Stimulated activated CD8-positive, alpha-beta memory T cell treated with anti-CD3 and anti-CD28 coated beads, Interleukin-4, amount 100 ng/mL, for 4 hours (primary cell): ENCODE measurements around the gene LSAMP.
"Not testable (repeated sequence)": the region's sequence is repeated elsewhere in the genome, so short reads cannot be mapped to it uniquely, and the experiment has no call there.

Source experiments
- DNase-seq, 2 donors: peaks; one replicate each; pipeline ENCODE4 v3.0.0-alpha.2; 2020; ENCODE audit warnings: low read depth in 2 of 2, low spot score in 1 of 2

The LSAMP gene

GRCh38 chr3:116246406-116246980 is 198.8 kb downstream of the LSAMP start:
- no peak for DNase-seq

DNA sequence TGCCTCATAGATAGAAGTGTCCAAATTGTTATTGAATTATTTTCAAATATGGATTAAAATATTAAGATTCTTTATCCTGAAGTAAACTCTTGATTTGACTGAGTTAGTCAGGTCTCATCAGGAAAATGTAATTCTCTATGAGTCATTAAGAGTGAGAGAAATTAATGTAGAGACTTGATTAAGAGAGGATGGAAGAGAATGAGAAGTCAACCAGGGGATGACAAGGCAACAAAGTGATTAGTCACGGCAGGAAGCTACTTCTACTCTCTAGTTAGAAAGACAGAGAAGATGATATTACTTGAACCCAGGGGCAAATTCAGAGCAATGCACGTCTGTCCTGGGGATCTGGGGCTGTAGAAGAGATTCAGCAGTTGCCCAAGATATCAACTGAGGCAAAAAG is 202.5 kb downstream of the LSAMP start:
- no peak for DNase-seq

DNA sequence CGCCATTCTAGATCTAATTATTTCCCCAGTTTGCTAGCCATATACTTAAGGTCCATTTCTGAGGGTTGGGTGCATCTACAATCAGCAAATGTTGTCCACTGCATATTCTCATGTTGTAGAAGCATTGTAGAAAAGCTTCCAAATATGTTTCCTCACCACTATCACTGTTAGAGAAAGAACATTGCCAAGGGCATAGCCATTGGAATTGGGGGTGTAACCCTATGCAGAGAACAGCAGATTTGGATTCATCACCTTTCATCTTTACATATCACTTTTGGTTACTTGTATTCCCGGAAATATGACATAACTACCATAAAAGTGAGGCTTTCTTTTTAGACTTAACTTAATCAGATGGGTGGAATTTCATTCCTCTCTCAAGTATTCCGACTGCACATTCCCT is 203.6 kb downstream of the LSAMP start:
- DNase-seq: no peak

DNA sequence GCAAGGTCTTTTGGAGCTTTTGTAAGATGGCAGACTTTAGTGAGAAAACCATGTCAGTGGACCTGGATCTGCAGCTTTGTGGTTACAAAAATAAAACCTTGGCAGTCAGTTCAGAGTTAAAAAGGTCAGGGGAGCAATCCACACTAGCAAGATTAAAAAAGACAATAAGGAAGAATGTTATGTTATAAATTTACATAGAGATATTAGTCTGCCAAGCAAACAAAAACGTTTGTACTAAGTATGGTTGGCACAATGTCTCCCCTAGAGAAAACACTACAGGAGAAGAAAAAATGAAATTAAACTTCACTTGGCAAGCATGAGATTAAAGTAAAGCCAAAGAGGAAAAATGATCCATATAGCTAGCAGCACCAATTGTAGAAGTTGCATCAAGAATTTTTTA is 205.0 kb downstream of the LSAMP start:
- no peak for DNase-seq

GRCh38 chr3:116238846-116239565 is 206.3 kb downstream of the LSAMP start:
- DNase-seq: no peak

- DNase-seq: no peak
Observed at GRCh38 chr3:116233711-116234357, 211.5 kb downstream of the LSAMP start.

- DNase-seq: no peak
Observed at GRCh38 chr3:116230431-116231020, 214.8 kb downstream of the LSAMP start.

DNA sequence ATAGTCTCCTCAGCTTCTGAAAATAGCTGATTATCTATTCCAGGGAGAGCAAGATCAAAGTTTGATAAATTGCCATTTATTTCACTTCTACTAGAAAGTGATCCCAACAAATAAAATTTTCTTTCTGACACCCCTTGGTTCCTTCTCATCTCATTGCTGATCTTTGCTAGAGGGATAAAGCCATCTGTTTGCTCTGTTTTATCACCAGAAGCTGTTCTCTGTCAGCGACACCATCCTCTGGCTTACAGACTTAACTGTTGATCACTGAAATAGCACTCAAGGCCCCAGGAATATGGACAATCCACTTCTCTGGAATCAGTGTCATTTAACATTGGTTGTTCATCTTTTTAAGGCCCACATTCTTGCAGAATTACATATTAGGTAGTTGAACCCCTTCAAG is 219.0 kb downstream of the LSAMP start:
- DNase-seq: no peak

GRCh38 chr3:116216761-116217160 is 228.5 kb downstream of the LSAMP start:
- DNase-seq: no peak

DNA sequence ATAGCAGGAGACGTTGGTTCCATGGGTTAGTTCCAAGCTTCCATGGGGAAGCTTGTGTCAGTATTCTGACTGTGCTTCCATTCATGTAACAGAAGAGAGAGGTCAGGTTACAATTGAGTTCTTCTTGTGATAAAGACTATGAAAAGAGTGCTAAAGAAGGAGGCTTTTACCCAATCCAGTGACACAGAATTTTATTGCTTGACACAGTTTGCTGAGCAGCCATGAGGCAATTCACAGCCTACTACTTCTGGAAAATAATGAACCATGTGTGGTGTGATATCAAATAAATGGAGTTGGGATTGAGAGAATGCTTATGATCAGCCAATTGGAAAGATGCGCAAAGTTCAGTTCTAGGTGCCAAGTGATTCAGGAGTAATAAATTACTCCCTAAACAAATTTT is 233.4 kb downstream of the LSAMP start:
- no peak for DNase-seq

DNA sequence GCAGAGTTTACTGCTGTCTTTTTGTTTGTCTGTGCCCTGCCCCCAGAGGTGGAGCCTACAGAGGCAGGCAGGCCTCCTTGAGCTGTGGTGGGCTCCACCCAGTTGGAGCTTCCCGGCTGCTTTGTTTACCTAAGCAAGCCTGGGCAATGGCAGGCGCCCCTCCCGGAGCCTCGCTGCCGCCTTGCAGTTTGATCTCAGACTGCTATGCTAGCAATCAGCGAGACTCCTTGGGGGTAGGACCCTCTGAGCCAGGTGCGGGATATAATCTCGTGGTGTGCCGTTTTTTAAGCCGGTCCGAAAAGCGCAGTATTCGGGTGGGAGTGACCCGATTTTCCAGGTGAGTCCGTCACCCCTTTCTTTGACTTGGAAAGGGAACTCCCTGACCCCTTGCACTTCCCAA is 236.5 kb downstream of the LSAMP start:
- not testable (repeated sequence) for DNase-seq

- no peak for DNase-seq
Observed at GRCh38 chr3:116200956-116201690, 244.2 kb downstream of the LSAMP start.

DNA sequence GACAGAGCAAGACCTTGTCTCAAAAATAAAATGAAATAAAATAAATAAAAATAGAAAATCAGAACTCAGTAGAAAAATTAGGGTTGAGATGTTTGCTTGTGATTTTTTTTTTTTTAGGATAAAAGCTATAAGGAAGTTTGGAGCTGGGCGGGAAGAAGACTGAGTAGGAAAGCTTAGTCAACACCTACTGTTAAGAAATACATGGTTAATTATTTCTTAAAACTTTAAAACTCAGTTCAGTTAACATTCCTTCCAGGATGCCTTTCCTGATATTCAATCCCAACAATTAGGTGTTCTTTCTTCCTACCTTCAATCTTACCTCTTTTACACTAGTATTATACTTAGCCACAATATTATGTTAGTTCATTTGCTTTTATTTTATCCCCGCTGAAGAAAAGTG is 246.2 kb downstream of the LSAMP start:
- no peak for DNase-seq

DNA sequence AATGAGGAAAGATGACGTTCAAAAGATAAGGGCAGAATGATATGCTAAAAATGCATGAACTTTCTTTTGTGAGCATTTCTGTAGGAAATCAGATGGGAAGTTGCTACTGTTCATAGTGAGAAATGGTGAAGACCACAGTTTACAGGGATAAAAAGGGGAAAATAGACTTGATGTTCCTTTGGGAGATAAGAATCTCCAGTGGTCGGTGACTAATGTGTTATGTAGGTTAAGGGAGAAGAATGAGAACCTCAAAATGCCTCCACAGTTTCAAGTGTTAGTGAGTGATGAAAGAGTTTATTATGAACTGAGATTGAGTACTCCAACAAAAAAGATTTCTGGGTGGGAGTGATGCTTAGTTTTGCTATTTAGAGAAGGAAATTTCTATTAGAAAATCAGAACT is 247.2 kb downstream of the LSAMP start:
- DNase-seq: no peak

GRCh38 chr3:116192464-116192863 is 252.8 kb downstream of the LSAMP start:
- DNase-seq: no peak

DNA sequence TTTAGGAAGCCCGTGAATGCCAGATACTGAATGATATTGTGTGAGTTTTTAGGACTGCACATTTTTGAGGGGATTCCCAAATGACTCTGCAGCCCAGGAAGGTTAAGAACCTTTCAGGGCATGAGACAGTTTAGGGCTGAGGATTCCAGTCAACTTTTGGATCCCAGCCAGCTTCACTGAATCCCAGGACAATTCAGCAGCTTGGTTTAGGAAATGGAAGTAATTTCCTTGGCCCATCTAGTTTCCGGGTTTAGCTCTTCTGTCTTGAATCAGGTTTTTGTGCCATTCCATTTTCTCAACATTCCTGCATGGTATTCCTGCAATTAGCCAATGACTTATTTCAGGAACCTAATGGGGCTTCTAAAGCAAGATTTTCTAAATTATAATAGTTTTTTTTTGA is 253.9 kb downstream of the LSAMP start:
- DNase-seq: no peak

DNA sequence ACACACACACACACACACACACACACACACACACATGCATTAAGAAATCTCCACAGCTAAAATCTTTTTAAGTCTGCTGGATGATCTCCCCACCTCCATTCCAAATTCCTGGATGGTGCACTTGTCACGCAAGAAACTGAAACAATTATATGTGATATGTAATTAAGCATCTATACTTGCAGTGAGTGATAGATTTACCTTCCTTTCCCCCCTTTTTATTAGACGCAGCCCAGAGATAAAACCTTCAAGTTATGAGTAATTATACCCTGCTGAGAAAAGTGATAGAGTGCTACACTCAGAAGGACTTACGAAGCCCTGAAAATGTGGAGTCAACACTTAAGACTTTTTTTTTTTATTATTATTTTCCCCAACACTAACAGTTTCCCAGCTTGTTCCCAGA is 255.2 kb downstream of the LSAMP start:
- no peak for DNase-seq

DNA sequence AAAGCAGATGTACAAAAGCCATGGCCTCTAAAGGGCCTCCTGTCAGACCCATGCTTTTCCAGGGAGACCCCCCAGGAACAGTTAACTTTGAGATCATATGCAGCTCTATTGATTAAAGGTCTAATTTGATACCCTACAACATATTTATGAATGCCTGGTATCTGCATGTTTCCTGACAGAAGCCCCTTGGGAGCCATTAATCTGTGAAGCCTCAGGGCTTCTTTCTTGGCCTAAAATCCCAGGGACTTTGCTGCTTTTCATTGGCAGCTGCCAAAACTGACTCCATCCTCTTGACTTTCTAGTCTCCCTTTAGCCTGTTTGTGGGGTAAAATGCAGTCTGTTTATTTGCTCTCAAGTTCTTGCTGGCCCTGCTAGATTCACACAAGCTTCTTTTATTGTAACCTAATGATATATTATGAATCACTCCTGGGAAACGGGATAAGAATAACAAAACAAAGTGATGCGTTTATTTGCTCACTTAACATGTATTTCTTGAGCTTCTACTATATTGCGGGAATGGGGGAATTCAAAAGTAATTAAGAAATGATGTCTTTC is 257.0 kb downstream of the LSAMP start:
- DNase-seq: no peak

- DNase-seq: no peak
Observed at GRCh38 chr3:116186049-116186448, 259.2 kb downstream of the LSAMP start.

DNA sequence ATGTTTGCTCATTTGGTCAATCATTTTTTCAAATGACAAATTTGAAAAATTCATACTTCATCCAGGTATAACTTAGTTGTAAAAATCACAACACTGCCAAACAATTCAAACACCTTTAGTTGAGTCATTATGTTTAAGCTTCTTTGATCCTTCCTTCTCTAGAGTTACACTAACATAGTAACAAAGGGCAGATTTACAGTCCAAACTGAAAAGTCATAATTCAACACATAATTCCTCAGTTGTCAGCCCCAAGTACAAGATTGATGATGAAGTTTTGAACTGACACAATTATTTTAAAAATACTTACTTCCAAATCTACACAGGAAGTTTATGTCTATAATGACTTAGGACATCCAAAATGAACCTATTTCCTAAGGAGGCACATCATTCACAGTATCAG is 264.1 kb downstream of the LSAMP start:
- DNase-seq: no peak

DNA sequence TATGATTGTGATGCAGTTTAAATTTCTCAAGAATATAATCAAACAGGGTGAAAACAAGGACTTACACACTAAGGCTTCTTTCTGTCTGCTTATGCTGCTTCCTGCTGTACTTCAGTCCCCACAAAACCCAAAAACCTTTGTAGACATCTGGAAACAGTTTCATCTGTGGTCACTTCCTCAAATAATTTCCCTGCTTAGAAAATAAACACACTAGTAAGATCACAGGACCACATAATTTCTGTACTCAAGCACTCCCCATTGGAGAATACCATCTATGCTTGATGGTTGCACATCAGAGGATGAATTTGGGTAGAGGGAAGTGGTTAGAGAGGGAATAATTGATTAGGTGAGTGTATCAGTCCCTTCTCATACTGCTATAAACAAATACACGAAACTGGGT is 266.2 kb downstream of the LSAMP start:
- DNase-seq: no peak
